Cardiac fibroblast (primary cell): ENCODE results near the gene PDCD11.

Experiments
- DNase-seq, 2 donors: peaks; one replicate each; pipeline versions ENCODE4 v3.0.0 to v3.0.0-alpha.2; 2010; ENCODE audit warnings: low read depth in 2 of 2
- H3K4me3 ChIP-seq, 2 donors: replicated peaks in 1 of 2; 1 replicate in 1 of 2; 2 replicates in 1 of 2; pipeline ENCODE4 v1.5.1; 2011; ENCODE audit warnings: low read depth in 2 of 2, low read length in 2 of 2, mild to moderate bottlenecking in 2 of 2, moderate library complexity in 1 of 2
- CTCF ChIP-seq: IDR thresholded peaks from one replicate; pipeline ENCODE4 v1.5.1; 2011; ENCODE audit warnings: low read depth, mild to moderate bottlenecking, low read length, inconsistent platforms

The PDCD11 gene

GRCh38 chr10:103457176-103457712 is 60.8 kb downstream of the PDCD11 start:
- no peak for TF ChIP-seq CTCF
- DNase-seq: no peak
- H3K4me3 ChIP-seq: no peak overlapping the region

DNA sequence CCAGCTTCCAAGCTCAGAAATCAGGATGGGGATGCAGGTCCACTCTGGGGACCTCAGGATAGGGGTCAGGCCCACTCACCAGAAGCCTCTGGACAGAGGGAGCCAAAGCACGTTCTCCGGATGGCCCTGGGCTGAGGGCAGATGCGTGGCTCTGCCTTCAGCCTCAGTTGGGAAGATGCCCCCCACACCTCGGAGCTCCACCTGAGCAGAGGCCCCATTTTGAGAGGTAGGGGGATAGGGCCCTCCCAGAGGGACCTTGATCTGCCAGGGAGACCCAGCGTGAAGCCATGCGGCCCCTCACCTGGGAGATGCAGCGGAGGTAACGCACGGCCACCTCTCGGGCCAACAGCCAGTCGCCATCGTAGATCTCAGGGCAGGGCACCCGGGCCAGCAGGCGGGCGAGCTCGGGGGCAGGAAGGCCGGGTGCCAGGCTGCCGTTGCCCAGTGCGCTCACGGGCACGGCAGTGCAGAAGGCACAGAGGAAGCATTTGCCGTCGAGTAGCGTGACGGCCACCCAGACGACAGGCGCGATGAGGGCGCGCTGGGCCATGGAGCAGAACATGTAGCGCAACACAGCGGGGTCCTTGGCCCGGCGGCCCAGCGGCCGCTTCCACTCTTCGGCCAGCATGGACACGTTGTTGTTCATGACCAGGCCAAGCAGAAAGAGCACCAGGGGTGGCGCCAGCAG is 61.6 kb downstream of the PDCD11 start:
- DNase-seq: no peak
- no peak for TF ChIP-seq CTCF
- no peak overlapping the region for H3K4me3 ChIP-seq

GRCh38 chr10:103458720-103459119 is 62.3 kb downstream of the PDCD11 start, which contains the start of gene CALHM1:
Gene CALHM1 (minus strand): TSS chr10:103458900. CDS start chr10:103458751, 149 bp downstream.
- TF ChIP-seq CTCF: no peak
- no peak within 1 kb of the TSS for H3K4me3 ChIP-seq
- DNase-seq: no peak

GRCh38 chr10:103459615-103460014 is 63.2 kb downstream of the PDCD11 start:
- no peak for DNase-seq
- TF ChIP-seq CTCF: no peak
- H3K4me3 ChIP-seq: no peak overlapping the region

DNA sequence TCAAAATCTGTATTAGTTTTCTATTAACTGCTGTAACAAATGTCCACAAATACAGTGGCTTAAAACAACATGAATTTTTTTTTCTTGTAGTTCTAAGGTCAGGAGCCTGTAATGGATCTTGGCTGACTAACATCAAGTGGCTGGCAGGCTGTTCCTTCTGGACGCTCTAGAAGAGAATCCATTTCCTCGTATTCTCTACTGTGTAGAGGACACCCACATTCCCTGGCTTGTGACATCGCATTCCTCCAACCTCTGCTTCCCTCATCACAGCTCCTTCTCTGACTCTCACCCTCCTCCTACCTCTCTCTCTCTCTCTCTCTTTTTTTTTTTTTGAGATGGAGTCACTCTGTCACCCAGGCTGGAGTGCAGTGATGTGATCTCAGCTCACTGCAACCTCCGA is 67.1 kb downstream of the PDCD11 start:
- DNase-seq: peak; percentile 33 to 39
- H3K4me3 ChIP-seq: no peak overlapping the region
- TF ChIP-seq CTCF: no peak

GRCh38 chr10:103465411-103466179 is 69.2 kb downstream of the PDCD11 start:
- no peak for DNase-seq
- no peak overlapping the region for H3K4me3 ChIP-seq
- TF ChIP-seq CTCF: no peak
